Prostate gland (tissue), 2 donors: ENCODE results near the gene RTN4R.

Source experiments
- CTCF ChIP-seq, 4 experiments: fragments of 200-600 bp in 2 of 4; fragments of 450-650 bp in 2 of 4; sonication (generic) in 2 of 4; IDR thresholded peaks; 1 replicate in 3 of 4; 2 replicates in 1 of 4; pipeline ENCODE4 v1.5.1; 2016 to 2019; ENCODE audit warnings: antibody characterized with exemption in 4 of 4, mild to moderate bottlenecking in 2 of 4, moderate library complexity in 2 of 4
- POLR2AphosphoS5 ChIP-seq: sonication (generic); formaldehyde crosslinking; IDR thresholded peaks from one replicate; pipeline ENCODE4 v1.6.1; 2017; ENCODE audit warnings: antibody characterized with exemption

- TF ChIP-seq CTCF (IDR thresholded peaks at IDR 0.05) (no peak), POLR2AphosphoS5 (no peak)
Observed at GRCh38 chr22:20282901-20283673, 15.0 kb upstream of the RTN4R start.
